OCI-LY1 (cell line): ENCODE measurements around the gene PPP2R5C.

ENCODE experiments used
- CTCF ChIP-seq: fragments of 200-600 bp; sonication (generic), shearing (Covaris generic); IDR thresholded peaks from 2 replicates; pipeline ENCODE4 v1.5.1; 2017; ENCODE audit warnings: mild to moderate bottlenecking, antibody characterized with exemption, low read length, moderate library complexity, mixed read lengths
- EZH2 ChIP-seq: fragments of 200-600 bp; sonication (generic), shearing (Covaris generic); IDR thresholded peaks from 2 replicates; pipeline ENCODE4 v1.8.0; 2017; ENCODE audit warnings: borderline replicate concordance, mixed run types, mild to moderate bottlenecking, antibody characterized with exemption, low read length, moderate library complexity, mixed read lengths

DNA sequence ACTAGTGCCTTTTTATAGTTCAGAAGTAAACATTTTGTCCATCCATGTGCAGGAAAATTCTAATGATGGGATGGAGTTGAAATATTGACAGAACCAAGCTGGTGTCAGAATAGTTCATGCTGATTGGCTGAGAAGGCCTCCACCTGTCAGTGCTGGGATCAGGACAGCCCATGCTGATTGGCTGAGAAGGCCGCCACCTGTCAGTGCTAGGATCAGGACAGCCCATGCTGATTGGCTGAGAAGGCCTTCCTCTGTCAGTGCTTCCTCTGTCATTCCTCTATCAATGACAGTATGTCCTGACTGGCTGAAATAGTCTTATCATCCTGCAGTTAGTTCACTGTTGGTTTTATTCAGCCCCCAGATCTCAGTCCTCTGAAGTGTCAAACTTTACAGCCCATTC is 95.7 kb downstream of the PPP2R5C start:
- TF ChIP-seq CTCF (no peak), EZH2 (no peak)
